ENCODE results near the gene KCNH1. TPM values are rescaled to one million over a fixed set of nuclear protein-coding genes. Genes with fewer than 3 reads are reported as not detected.

Gene KCNH1
- total RNA-seq, 3 donors from 2014 or later = 0.81 to 1.7 (median 1.2) TPM

DNA sequence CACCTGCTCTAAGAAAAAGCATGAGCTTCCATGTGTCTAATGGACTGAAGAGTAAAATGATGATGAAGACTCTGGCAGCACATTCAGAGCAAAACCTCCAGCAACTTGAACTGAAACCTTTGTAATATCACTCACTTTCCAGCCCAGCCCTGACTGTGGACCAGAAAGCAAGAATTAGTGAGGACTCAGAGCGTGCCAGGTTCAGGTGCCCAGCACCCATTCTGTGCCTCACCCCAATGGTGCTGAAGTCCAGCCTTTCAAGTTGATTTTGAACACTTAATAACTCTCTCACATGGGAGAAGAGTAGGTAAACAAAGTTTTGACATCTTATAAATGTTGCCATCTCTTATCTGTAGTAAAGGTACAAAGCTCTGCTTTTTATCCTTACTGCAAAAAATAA lies 350.0 kb downstream of the KCNH1 start:
- H3K4me3 ChIP-seq = no peak overlapping the region
- DNase-seq (no peak), ATAC-seq (no peak)
- no peaks in the 10 kb centered on the region for H3K9me3 ChIP-seq
- intact Hi-C loops (cut with DNase I, micrococcal nuclease) = no loop called here
- TF ChIP-seq, protein P1, sequence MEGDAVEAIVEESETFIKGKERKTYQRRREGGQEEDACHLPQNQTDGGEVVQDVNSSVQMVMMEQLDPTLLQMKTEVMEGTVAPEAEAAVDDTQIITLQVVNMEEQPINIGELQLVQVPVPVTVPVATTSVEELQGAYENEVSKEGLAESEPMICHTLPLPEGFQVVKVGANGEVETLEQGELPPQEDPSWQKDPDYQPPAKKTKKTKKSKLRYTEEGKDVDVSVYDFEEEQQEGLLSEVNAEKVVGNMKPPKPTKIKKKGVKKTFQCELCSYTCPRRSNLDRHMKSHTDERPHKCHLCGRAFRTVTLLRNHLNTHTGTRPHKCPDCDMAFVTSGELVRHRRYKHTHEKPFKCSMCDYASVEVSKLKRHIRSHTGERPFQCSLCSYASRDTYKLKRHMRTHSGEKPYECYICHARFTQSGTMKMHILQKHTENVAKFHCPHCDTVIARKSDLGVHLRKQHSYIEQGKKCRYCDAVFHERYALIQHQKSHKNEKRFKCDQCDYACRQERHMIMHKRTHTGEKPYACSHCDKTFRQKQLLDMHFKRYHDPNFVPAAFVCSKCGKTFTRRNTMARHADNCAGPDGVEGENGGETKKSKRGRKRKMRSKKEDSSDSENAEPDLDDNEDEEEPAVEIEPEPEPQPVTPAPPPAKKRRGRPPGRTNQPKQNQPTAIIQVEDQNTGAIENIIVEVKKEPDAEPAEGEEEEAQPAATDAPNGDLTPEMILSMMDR (IDR thresholded peaks at IDR 0.05) = no peak
- H3K36me3 ChIP-seq (ENCODE audit: low read depth) = no peaks in the 10 kb centered on the region
- H3K4me1 ChIP-seq (ENCODE audit: low read depth) = no peaks in the 10 kb centered on the region

DNA sequence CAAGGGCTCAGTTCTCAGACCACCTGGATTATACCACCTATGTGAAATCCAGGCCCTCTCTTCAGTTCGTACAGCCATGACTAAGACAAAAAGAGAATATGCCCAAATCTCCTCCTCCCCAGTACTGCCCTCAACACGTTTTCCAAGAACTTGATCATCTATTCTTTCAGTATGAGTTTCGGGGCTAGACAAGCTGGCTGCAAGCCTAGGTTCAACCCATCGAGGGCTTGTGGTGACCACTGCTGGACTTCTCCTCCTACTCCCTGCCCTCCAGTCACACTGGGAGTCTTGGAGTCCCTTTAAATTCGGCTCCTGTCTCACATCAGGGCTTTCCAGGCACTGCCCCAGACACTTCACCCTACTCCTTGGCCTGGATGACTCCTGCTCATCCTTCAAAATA lies 352.3 kb downstream of the KCNH1 start:
- intact Hi-C loops (cut with DNase I, micrococcal nuclease) = no loop called here
- H3K36me3 ChIP-seq (ENCODE audit: low read depth) = no peaks in the 10 kb centered on the region
- TF ChIP-seq, protein P1 (IDR thresholded peaks at IDR 0.05) = no peak
- no peak overlapping the region for H3K4me3 ChIP-seq
- no peaks in the 10 kb centered on the region for H3K9me3 ChIP-seq
- no peaks in the 10 kb centered on the region for H3K4me1 ChIP-seq (ENCODE audit: low read depth)
- no peak for DNase-seq
- no peak for ATAC-seq

DNA sequence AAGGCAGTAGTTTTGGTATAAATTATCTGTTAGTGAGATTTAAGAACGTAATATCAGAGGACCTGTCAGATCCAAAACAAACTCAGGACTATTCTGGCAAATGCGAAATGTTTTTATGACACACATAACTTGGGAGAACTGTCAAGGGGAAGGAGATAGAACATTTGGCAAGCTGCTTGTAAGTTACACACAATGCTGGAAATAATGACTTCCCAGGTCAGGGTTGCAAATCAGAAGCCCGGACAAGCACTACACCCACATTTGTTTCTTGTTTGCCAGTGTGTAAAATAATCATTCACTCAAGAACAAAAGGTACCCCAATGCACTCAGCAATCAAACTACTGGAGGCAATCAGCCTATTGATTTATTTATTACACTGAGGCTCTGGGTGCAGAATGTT lies 354.7 kb downstream of the KCNH1 start:
- Histone ChIP-seq H3K9me3 (no peaks in the 10 kb centered on the region), H3K4me3 (no peak overlapping the region), H3K36me3 (ENCODE audit: low read depth) (no peaks in the 10 kb centered on the region), H3K4me1 (ENCODE audit: low read depth) (no peaks in the 10 kb centered on the region)
- TF ChIP-seq, protein P1 (IDR thresholded peaks at IDR 0.05) = no peak
- DNase-seq (no peak), ATAC-seq (no peak)
- intact Hi-C loops (cut with DNase I, micrococcal nuclease) = no loop called here

DNA sequence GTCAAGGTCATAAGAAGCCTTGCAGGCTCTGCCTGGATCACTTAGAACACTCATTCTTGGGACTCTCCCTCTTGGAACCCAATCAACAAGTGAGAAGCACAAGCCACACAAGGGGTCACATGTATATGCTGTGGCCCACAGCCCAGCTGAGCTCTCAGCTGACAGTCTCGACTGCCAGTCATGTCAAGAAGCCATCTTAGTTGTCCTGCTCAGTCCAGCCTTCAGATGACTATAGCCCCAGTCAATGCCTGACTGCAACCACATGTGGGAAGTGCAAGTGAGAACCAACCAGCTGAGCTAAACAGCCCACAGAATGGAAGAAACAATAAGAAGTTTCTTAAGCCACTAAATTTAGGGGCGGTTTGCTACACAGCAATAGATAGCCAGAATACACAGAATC lies 356.0 kb downstream of the KCNH1 start:
- H3K4me1 ChIP-seq (ENCODE audit: low read depth) = no peaks in the 10 kb centered on the region
- DNase-seq (no peak), ATAC-seq (no peak)
- no peaks in the 10 kb centered on the region for H3K9me3 ChIP-seq
- no peak overlapping the region for H3K4me3 ChIP-seq
- no peaks in the 10 kb centered on the region for H3K36me3 ChIP-seq (ENCODE audit: low read depth)
- intact Hi-C loops (cut with DNase I, micrococcal nuclease) = no loop called here
- TF ChIP-seq, protein P1 (IDR thresholded peaks at IDR 0.05) = no peak

DNA sequence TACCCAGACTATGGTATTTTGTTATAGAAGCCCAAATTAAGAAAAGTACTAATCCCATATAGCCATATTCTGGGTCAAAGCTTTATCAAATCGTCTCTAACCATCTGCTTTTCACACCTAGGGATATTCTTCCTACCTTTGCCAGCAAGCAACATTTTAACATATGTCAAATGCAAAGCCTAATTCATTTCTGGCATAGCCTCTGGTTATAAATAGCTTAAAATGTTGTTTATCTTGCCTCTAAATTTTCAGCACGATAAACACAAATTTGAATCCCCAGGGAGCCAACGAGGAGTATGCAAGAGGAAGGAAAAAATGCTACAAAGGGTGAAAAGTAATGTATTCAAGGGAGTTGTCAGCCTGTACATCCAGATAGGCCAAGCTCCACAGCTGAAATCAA lies 357.2 kb downstream of the KCNH1 start:
- H3K9me3 ChIP-seq = no peaks in the 10 kb centered on the region
- no peaks in the 10 kb centered on the region for H3K36me3 ChIP-seq (ENCODE audit: low read depth)
- intact Hi-C loops (cut with DNase I, micrococcal nuclease) = no loop called here
- no peak for DNase-seq
- no peaks in the 10 kb centered on the region for H3K4me1 ChIP-seq (ENCODE audit: low read depth)
- TF ChIP-seq, protein P1 (IDR thresholded peaks at IDR 0.05) = no peak
- H3K4me3 ChIP-seq = no peak overlapping the region
- ATAC-seq = no peak

DNA sequence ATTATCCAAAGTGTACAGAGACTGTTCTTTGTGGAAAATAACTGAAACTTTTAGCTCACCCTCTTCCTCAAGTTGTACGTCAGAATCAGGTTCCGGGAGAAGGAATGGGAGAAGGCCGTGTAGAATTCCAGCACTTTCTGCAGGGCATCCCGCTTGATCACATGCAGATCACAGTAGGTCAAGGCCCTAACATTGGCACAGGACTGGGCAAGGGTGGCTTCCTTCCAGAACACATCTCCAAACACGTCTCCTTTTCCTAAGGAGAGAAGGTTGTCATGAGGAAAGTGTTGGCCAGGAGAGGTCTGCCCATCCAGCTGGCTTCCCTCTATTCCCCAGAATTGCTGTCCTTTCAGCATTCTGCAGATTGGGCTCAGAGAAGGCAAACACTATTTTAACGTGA lies 358.7 kb downstream of the KCNH1 start:
- no peak for DNase-seq
- intact Hi-C loops (cut with DNase I, micrococcal nuclease) = no loop called here
- no peaks in the 10 kb centered on the region for H3K4me1 ChIP-seq (ENCODE audit: low read depth)
- no peaks in the 10 kb centered on the region for H3K36me3 ChIP-seq (ENCODE audit: low read depth)
- TF ChIP-seq, protein P1 (IDR thresholded peaks at IDR 0.05) = no peak
- no peak overlapping the region for H3K4me3 ChIP-seq
- no peaks in the 10 kb centered on the region for H3K9me3 ChIP-seq
- ATAC-seq = no peak

Data from mucosa of descending colon (tissue), 3 donors.